ENCODE results near the gene SLC26A11. TPM values are rescaled to one million over a fixed set of nuclear protein-coding genes. Genes with fewer than 3 reads are reported as not detected.

Gene SLC26A11
- total RNA-seq, 1 donor from 2014 or later: 7.9 TPM

- no peaks in the 10 kb centered on the region for H3K9me3 ChIP-seq (ENCODE audit: low read depth)
- H3K4me1 Mint-ChIP-seq: peaks cover 12% of the 10 kb centered on the region
- no peak overlapping the region for H2AFZ ChIP-seq (replicated peaks)
- no peaks in the 10 kb centered on the region for H3K79me2 ChIP-seq (ENCODE audit: low read depth)
- H3K27me3 Mint-ChIP-seq (ENCODE audit: insufficient read depth, low read depth): peaks cover 6% of the 10 kb centered on the region
- no peak overlapping the region for H3K27ac ChIP-seq
- no peak overlapping the region for H3K4me3 Mint-ChIP-seq
- no peak overlapping the region for H3K4me3 ChIP-seq
- H3K27me3 ChIP-seq: no peaks in the 10 kb centered on the region
- no peaks in the 10 kb centered on the region for H3K9me3 Mint-ChIP-seq
- H3K4me1 ChIP-seq: no peaks in the 10 kb centered on the region
- no peaks in the 10 kb centered on the region for H3F3A ChIP-seq (ENCODE audit: low read depth)
- no peaks in the 10 kb centered on the region for H4K20me1 ChIP-seq (ENCODE audit: low read depth)
- no peak for TF ChIP-seq EZH2 (IDR thresholded peaks at IDR 0.05)
- TF ChIP-seq CTCF (IDR thresholded peaks at IDR 0.05): no peak
- TF ChIP-seq EZH2phosphoT487 (IDR thresholded peaks at IDR 0.05): no peak
- no peaks in the 10 kb centered on the region for H3K36me3 ChIP-seq
- peaks cover 14% of the 10 kb centered on the region for H3K36me3 Mint-ChIP-seq
- no peak for DNase-seq (ENCODE audit: low spot score)
- H3K27ac Mint-ChIP-seq: no peak overlapping the region
- no peak overlapping the region for H3K4me2 ChIP-seq
- H3K9ac ChIP-seq: no peak overlapping the region
Observed at GRCh38 chr17:80286638-80286960, 66.4 kb downstream of the SLC26A11 start.

- Histone ChIP-seq H3K4me1 (no peaks in the 10 kb centered on the region), H3K36me3 (no peaks in the 10 kb centered on the region), H3K27me3 (no peaks in the 10 kb centered on the region), H3K4me3 (no peak overlapping the region), H3K4me2 (no peak overlapping the region), H3K9ac (no peak overlapping the region), H3F3A (ENCODE audit: low read depth) (no peaks in the 10 kb centered on the region), H3K27ac (no peak overlapping the region), H3K9me3 (ENCODE audit: low read depth) (no peaks in the 10 kb centered on the region), H3K79me2 (ENCODE audit: low read depth) (no peaks in the 10 kb centered on the region), H2AFZ (replicated peaks) (no peak overlapping the region), H4K20me1 (ENCODE audit: low read depth) (no peaks in the 10 kb centered on the region)
- Mint-ChIP-seq H3K4me1 (peaks cover 16% of the 10 kb centered on the region), H3K36me3 (peaks cover 14% of the 10 kb centered on the region), H3K27ac (no peak overlapping the region), H3K27me3 (ENCODE audit: insufficient read depth, low read depth) (peaks cover 3% of the 10 kb centered on the region), H3K4me3 (no peak overlapping the region), H3K9me3 (no peaks in the 10 kb centered on the region)
- DNase-seq (ENCODE audit: low spot score): no peak
- no peak for TF ChIP-seq EZH2phosphoT487 (IDR thresholded peaks at IDR 0.05)
- TF ChIP-seq EZH2 (IDR thresholded peaks at IDR 0.05): no peak
- no peak for TF ChIP-seq CTCF (IDR thresholded peaks at IDR 0.05)
Observed at GRCh38 chr17:80287038-80287437, 66.8 kb downstream of the SLC26A11 start.

- Mint-ChIP-seq H3K4me3 (no peak overlapping the region), H3K27me3 (ENCODE audit: insufficient read depth, low read depth) (peaks cover 2% of the 10 kb centered on the region), H3K4me1 (peaks cover 24% of the 10 kb centered on the region), H3K36me3 (peaks cover 14% of the 10 kb centered on the region), H3K9me3 (no peaks in the 10 kb centered on the region), H3K27ac (peak overlapping the region; percentile 12)
- H2AFZ ChIP-seq (replicated peaks): no peak overlapping the region
- H4K20me1 ChIP-seq (ENCODE audit: low read depth): no peaks in the 10 kb centered on the region
- H3F3A ChIP-seq (ENCODE audit: low read depth): no peaks in the 10 kb centered on the region
- no peak for DNase-seq (ENCODE audit: low spot score)
- H3K27ac ChIP-seq: no peak overlapping the region
- H3K79me2 ChIP-seq (ENCODE audit: low read depth): no peaks in the 10 kb centered on the region
- no peaks in the 10 kb centered on the region for H3K4me1 ChIP-seq
- no peaks in the 10 kb centered on the region for H3K27me3 ChIP-seq
- H3K4me3 ChIP-seq: no peak overlapping the region
- H3K9ac ChIP-seq: no peak overlapping the region
- no peaks in the 10 kb centered on the region for H3K36me3 ChIP-seq
- H3K9me3 ChIP-seq (ENCODE audit: low read depth): no peaks in the 10 kb centered on the region
- no peak for TF ChIP-seq EZH2 (IDR thresholded peaks at IDR 0.05)
- no peak for TF ChIP-seq EZH2phosphoT487 (IDR thresholded peaks at IDR 0.05)
- TF ChIP-seq CTCF (IDR thresholded peaks at IDR 0.05): no peak
- no peak overlapping the region for H3K4me2 ChIP-seq
Observed at GRCh38 chr17:80287806-80288567, 67.8 kb downstream of the SLC26A11 start.
